ENCODE measurements around the gene ZNF664.

DNA sequence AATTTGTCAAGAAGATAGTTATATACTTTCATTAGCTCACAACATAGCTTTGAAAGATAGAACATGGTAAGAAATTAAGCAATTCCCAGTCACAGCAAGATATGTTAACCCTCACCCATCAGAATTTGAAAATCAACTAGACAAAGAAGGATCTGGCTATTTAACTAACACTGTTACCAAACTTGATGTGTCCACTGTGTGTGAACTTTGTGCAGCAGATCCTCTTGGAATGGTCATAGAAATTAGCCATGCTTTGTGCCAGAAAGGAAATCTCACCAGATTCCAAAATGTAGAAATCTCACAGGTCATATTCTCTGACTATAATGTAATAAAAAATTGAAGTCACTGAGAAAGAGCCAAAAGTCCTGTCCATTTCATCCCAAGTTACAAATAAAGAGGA is 46.1 kb downstream of the ZNF664 start:
- TF ChIP-seq, protein P1, sequence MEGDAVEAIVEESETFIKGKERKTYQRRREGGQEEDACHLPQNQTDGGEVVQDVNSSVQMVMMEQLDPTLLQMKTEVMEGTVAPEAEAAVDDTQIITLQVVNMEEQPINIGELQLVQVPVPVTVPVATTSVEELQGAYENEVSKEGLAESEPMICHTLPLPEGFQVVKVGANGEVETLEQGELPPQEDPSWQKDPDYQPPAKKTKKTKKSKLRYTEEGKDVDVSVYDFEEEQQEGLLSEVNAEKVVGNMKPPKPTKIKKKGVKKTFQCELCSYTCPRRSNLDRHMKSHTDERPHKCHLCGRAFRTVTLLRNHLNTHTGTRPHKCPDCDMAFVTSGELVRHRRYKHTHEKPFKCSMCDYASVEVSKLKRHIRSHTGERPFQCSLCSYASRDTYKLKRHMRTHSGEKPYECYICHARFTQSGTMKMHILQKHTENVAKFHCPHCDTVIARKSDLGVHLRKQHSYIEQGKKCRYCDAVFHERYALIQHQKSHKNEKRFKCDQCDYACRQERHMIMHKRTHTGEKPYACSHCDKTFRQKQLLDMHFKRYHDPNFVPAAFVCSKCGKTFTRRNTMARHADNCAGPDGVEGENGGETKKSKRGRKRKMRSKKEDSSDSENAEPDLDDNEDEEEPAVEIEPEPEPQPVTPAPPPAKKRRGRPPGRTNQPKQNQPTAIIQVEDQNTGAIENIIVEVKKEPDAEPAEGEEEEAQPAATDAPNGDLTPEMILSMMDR (IDR thresholded peaks at IDR 0.05; ENCODE audit: borderline replicate concordance, extremely low read depth, low read length, poor library complexity, severe bottlenecking): no peak
- no peak for TF ChIP-seq EZH2 (IDR thresholded peaks at IDR 0.05; ENCODE audit: borderline replicate concordance, low read depth, low read length, severe bottlenecking)

All from DND-41 (cell line).